ENCODE measurements around the gene LGALS14. TPM values are rescaled to one million over a fixed set of nuclear protein-coding genes. Genes with fewer than 3 reads are reported as not detected.

LGALS14 gene
- total RNA-seq, 2 donors from 2014 or later = not detected

DNA sequence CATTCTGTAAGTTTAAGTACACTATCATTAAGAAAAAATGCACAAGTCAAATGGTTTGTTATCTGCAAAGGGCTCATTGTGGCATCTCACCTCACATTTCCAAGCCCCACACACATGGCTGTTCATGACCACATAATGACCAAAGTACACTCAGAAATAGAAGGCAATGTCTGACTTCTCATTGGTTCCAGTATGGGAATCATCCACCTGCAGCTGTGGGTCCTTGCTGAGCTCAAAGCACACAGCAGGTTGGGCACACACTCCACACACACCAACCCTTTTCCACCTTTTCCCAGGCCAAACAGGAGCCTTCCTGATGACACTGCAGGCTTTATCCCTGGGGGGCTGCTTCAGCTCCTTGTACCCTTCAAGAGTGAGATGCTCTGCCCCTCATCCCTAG lies 21.7 kb downstream of the LGALS14 start:
- Histone ChIP-seq H3K27ac (no peak overlapping the region), H3K9me3 (no peaks in the 10 kb centered on the region), H3K36me3 (replicated peaks in 1 of 2; ENCODE audit: insufficient read depth in 1 of 2, low read depth in 2 of 2) (no peaks in the 10 kb centered on the region), H3K4me3 (no peak overlapping the region), H3K27me3 (no peaks in the 10 kb centered on the region), H3K4me1 (peaks cover 4% of the 10 kb centered on the region)
- DNase-seq = peak in 3 of 4 donors; percentile 16 to 53 (median 34)
- TF ChIP-seq, protein P1, sequence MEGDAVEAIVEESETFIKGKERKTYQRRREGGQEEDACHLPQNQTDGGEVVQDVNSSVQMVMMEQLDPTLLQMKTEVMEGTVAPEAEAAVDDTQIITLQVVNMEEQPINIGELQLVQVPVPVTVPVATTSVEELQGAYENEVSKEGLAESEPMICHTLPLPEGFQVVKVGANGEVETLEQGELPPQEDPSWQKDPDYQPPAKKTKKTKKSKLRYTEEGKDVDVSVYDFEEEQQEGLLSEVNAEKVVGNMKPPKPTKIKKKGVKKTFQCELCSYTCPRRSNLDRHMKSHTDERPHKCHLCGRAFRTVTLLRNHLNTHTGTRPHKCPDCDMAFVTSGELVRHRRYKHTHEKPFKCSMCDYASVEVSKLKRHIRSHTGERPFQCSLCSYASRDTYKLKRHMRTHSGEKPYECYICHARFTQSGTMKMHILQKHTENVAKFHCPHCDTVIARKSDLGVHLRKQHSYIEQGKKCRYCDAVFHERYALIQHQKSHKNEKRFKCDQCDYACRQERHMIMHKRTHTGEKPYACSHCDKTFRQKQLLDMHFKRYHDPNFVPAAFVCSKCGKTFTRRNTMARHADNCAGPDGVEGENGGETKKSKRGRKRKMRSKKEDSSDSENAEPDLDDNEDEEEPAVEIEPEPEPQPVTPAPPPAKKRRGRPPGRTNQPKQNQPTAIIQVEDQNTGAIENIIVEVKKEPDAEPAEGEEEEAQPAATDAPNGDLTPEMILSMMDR (IDR thresholded peaks at IDR 0.05) = no peak
- TF ChIP-seq POLR2A (IDR thresholded peaks at IDR 0.05) = no peak
- intact Hi-C loops (cut with DNase I) = no loop called here
- no peak for ATAC-seq

DNA sequence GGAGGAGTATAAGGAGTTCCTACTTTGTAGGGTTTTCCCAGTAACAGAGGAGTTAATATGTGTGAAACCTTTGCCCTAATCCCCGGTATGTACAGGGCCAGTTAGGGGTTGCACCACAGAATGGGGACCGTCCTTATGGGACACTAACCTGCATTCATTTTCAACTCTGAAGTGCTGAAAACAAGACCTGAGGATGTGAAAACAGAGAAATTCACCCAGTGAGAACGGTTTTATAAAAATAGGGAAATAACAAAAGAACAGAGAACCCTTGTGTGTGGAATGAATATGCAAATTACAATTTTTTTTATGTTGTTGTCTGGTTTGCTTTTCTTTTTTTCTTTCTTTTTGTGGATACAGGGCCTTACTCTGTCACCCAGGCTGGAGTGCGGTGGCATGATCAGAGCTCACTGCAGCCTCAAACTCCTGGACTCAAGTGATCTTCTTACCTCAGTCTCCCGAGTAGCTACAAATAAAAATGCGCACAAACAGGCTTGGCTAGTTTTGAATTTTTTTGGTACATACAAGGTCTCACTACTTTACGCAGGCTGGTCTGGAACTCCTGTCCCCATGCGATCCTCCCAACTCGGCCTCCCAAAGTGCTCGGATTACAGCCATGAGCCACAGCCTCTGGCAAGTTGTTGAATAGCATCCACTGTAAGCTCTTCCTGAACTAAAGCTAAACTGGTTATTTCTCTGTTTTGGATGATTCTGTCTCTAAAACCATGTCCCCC lies 23.0 kb downstream of the LGALS14 start:
- Histone ChIP-seq H3K27me3 (no peaks in the 10 kb centered on the region), H3K9me3 (no peaks in the 10 kb centered on the region), H3K4me1 (peaks cover 4% of the 10 kb centered on the region), H3K4me3 (no peak overlapping the region), H3K27ac (no peak overlapping the region), H3K36me3 (replicated peaks in 1 of 2; ENCODE audit: insufficient read depth in 1 of 2, low read depth in 2 of 2) (no peaks in the 10 kb centered on the region)
- DNase-seq = no peak
- 80 to 81% methylated on average over 10 of the region's 10 CpGs for WGBS, 2 donors
- no peak for ATAC-seq
- TF ChIP-seq, protein P1 (IDR thresholded peaks at IDR 0.05) = no peak
- no peak for TF ChIP-seq POLR2A (IDR thresholded peaks at IDR 0.05)
- intact Hi-C loops (cut with DNase I) = no loop called here

DNA sequence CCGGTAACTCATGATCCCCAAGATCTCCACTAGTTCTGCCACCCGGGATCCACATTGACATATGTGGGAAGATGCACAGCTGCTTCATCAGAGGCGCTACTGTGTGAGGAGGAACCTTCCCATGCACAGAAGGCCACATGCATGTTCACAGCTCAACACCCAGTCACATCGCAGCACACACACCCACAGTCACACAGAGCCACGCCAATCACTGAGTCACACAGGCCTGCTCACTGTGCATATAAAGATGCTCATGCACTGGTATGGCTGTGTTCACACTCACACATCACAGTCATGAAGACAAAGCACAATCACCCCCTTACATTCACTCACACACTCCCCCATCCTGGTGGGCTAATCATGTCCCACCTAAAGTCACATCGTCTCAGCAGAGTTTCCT lies 23.8 kb downstream of the LGALS14 start:
- WGBS, 2 donors = 33 to 34% methylated on average over 4 to 6 of the region's 6 CpGs
- H3K27me3 ChIP-seq = no peaks in the 10 kb centered on the region
- H3K4me3 ChIP-seq = no peak overlapping the region
- H3K36me3 ChIP-seq (replicated peaks in 1 of 2; ENCODE audit: insufficient read depth in 1 of 2, low read depth in 2 of 2) = no peaks in the 10 kb centered on the region
- intact Hi-C loops (cut with DNase I) = no loop called here
- peaks cover 4% of the 10 kb centered on the region for H3K4me1 ChIP-seq
- no peak for TF ChIP-seq POLR2A (IDR thresholded peaks at IDR 0.05)
- TF ChIP-seq, protein P1 (IDR thresholded peaks at IDR 0.05) = no peak
- H3K9me3 ChIP-seq = no peaks in the 10 kb centered on the region
- DNase-seq = peak in 1 of 4 donors; percentile 12
- ATAC-seq = no peak
- no peak overlapping the region for H3K27ac ChIP-seq

DNA sequence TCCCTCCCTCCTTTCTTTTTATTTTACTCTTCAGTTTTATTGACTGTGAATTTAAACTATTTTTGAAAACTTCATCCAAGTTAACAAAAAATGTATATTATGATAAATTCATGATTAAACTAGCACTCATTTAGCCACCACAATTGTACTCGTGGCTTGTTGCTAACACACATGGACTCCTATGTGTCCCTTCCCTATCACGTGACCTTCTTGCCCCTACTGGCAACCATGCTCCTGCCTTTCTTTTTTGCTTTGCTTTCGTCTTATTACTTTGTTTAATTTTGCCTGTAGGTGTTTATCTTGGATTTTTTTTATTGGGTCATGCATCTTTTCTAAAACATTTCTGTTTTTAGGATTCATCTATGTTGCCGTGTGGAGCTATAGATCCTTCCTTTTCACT lies 25.3 kb downstream of the LGALS14 start:
- DNase-seq = no peak
- no peak overlapping the region for H3K27ac ChIP-seq
- no peaks in the 10 kb centered on the region for H3K27me3 ChIP-seq
- no peaks in the 10 kb centered on the region for H3K36me3 ChIP-seq (replicated peaks in 1 of 2; ENCODE audit: insufficient read depth in 1 of 2, low read depth in 2 of 2)
- WGBS, 2 donors = 55 to 67% methylated on average over 4 of the region's 4 CpGs
- ATAC-seq = no peak
- H3K4me3 ChIP-seq = no peak overlapping the region
- no peak for TF ChIP-seq POLR2A (IDR thresholded peaks at IDR 0.05)
- TF ChIP-seq, protein P1 (IDR thresholded peaks at IDR 0.05) = no peak
- H3K4me1 ChIP-seq = peaks cover 4% of the 10 kb centered on the region
- intact Hi-C loops (cut with DNase I) = no loop called here
- H3K9me3 ChIP-seq = no peaks in the 10 kb centered on the region

DNA sequence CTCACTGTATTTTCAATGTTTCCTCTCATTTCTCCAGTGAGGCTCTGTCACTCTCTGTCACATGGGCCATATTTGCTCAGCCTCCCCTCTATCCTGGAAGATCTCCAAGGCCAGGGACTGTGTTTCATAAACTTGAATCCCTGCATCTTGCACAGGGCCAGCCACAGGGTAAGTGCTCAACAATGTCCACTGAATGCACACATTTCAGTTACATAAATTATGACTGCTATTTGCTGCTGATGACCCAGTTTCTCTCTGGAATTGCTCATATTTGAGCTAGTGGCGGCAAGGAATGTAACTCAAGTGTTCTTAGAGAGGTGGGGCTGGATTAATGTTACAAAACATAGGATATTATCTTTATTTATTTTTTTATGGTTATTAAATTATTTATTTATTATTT lies 27.4 kb downstream of the LGALS14 start:
- Histone ChIP-seq H3K4me1 (no peaks in the 10 kb centered on the region), H3K27ac (no peak overlapping the region), H3K4me3 (no peak overlapping the region), H3K27me3 (no peaks in the 10 kb centered on the region), H3K36me3 (replicated peaks in 1 of 2; ENCODE audit: insufficient read depth in 1 of 2, low read depth in 2 of 2) (no peaks in the 10 kb centered on the region), H3K9me3 (no peaks in the 10 kb centered on the region)
- intact Hi-C loops (cut with DNase I) = no loop called here
- no peak for DNase-seq
- WGBS, 2 donors = 81 to 92% methylated on average over 1 of the region's 1 CpG
- TF ChIP-seq, protein P1 (IDR thresholded peaks at IDR 0.05) = no peak
- TF ChIP-seq POLR2A (IDR thresholded peaks at IDR 0.05) = no peak
- no peak for ATAC-seq

Measured in body of pancreas (tissue), 4 donors.